Activated naive CD8-positive, alpha-beta T cell treated with anti-CD3 and anti-CD28 coated beads, Interleukin-2, amount 10 ng/mL, durations not matched to agents 7 days and 5 days (primary cell): ENCODE data around the gene CHCHD4. TPM values are rescaled to one million over a fixed set of nuclear protein-coding genes. Genes with fewer than 3 reads are reported as not detected.
A peak's percentile ranks its signal among the peaks of the same experiment; 100 is the strongest.
"Not testable (repeated sequence)": the region's sequence is repeated elsewhere in the genome, so short reads cannot be mapped to it uniquely, and the experiment has no call there.

Source experiments
- ATAC-seq: fragments of 150-1000 bp; cut with Tn5 transposase; one replicate; pipeline ENCODE4 v1.10.0; 2021; ENCODE audit warnings: low read depth, moderate library complexity
- POLR2A ChIA-PET: fragments of 350-600 bp; sonication (Branson Sonifier 250); formaldehyde crosslinking; loops from one replicate; lab custom pipeline; 2021; ENCODE audit warnings: antibody characterized with exemption; lab: Charles Lee
- DNase-seq: peaks from one replicate; pipeline ENCODE4 v3.0.0; 2021
- H3K27ac Mint-ChIP-seq: one replicate; pipeline ENCODE4 v1.8.0; 2022; ENCODE audit warnings: mild to moderate bottlenecking, mixed read lengths
- H3K27me3 Mint-ChIP-seq: one replicate; pipeline ENCODE4 v1.8.0; 2022; ENCODE audit warnings: mild to moderate bottlenecking, moderate library complexity, mixed read lengths
- H3K36me3 Mint-ChIP-seq: one replicate; pipeline ENCODE4 v1.8.0; 2021; ENCODE audit warnings: mild to moderate bottlenecking, mixed read lengths
- H3K4me1 Mint-ChIP-seq: one replicate; pipeline ENCODE4 v1.8.0; 2021; ENCODE audit warnings: mixed read lengths
- H3K4me3 Mint-ChIP-seq: one replicate; pipeline ENCODE4 v1.8.0; 2022; ENCODE audit warnings: mild to moderate bottlenecking, moderate library complexity, mixed read lengths
- H3K9me3 Mint-ChIP-seq: one replicate; pipeline ENCODE4 v1.8.0; 2021; ENCODE audit warnings: mixed read lengths
- total RNA-seq, 2 experiments: library from RNA; stranded (reverse); gene quantifications; one replicate each; pipeline ENCODE4 v1.2.3, GENCODE V29; 2021

CHCHD4 gene
- total RNA-seq, 2 experiments from 2014 or later = 10.1 to 11.9 TPM

GRCh38 chr3:14118400-14119381, 6.0 kb downstream of the CHCHD4 start:
- Mint-ChIP-seq H3K4me1 (peaks cover 27% of the 10 kb centered on the region), H3K9me3 (no peaks in the 10 kb centered on the region), H3K36me3 (peaks cover 18% of the 10 kb centered on the region), H3K4me3 (no peak overlapping the region), H3K27me3 (no peaks in the 10 kb centered on the region), H3K27ac (no peak overlapping the region)
- no peak for DNase-seq
- POLR2A ChIA-PET = interaction anchor here (1.1 kb wide), 1 partner anchor 60 kb away, joined by 3 read pairs; the partner anchor contains the start of genes LSM3 and XPC
- no peak for ATAC-seq

- no peak overlapping the region for H3K27ac Mint-ChIP-seq
- H3K27me3 Mint-ChIP-seq = no peaks in the 10 kb centered on the region
- H3K4me1 Mint-ChIP-seq = peaks cover 17% of the 10 kb centered on the region
- H3K4me3 Mint-ChIP-seq = no peak overlapping the region
- DNase-seq = no peak
- POLR2A ChIA-PET = no interaction called here
- peaks cover 23% of the 10 kb centered on the region for H3K36me3 Mint-ChIP-seq
- H3K9me3 Mint-ChIP-seq = no peaks in the 10 kb centered on the region
- no peak for ATAC-seq
These were observed 6.9 kb downstream of the CHCHD4 start for GRCh38 chr3:14117468-14118399.

GRCh38 chr3:14113965-14114635, 10.6 kb downstream of the CHCHD4 start:
- Mint-ChIP-seq H3K4me1 (no peaks in the 10 kb centered on the region), H3K4me3 (no peak overlapping the region), H3K9me3 (no peaks in the 10 kb centered on the region), H3K27me3 (no peaks in the 10 kb centered on the region), H3K36me3 (peaks cover 19% of the 10 kb centered on the region), H3K27ac (no peak overlapping the region)
- ATAC-seq (no peak), DNase-seq (no peak)
- POLR2A ChIA-PET = no interaction called here

GRCh38 chr3:14110699-14111098, 14.0 kb downstream of the CHCHD4 start:
- no peak for DNase-seq
- POLR2A ChIA-PET = no interaction called here
- no peak overlapping the region for H3K27ac Mint-ChIP-seq
- peaks cover 19% of the 10 kb centered on the region for H3K36me3 Mint-ChIP-seq
- peaks cover 3% of the 10 kb centered on the region for H3K27me3 Mint-ChIP-seq
- no peaks in the 10 kb centered on the region for H3K9me3 Mint-ChIP-seq
- H3K4me1 Mint-ChIP-seq = no peaks in the 10 kb centered on the region
- no peak for ATAC-seq
- H3K4me3 Mint-ChIP-seq = no peak overlapping the region

- H3K4me1 Mint-ChIP-seq, DNase-seq, H3K9me3 Mint-ChIP-seq, H3K27ac Mint-ChIP-seq, H3K4me3 Mint-ChIP-seq, ATAC-seq, H3K27me3 Mint-ChIP-seq, POLR2A ChIA-PET: not testable (repeated sequence)
- H3K36me3 Mint-ChIP-seq = peaks cover 19% of the 10 kb centered on the region
These were observed 14.8 kb downstream of the CHCHD4 start for GRCh38 chr3:14109821-14110220.

GRCh38 chr3:14097616-14098391, 26.9 kb downstream of the CHCHD4 start:
- H3K27me3 Mint-ChIP-seq = peaks cover 30% of the 10 kb centered on the region
- no peak for ATAC-seq

GRCh38 chr3:14096742-14097141, 27.9 kb downstream of the CHCHD4 start:
- H3K4me1 Mint-ChIP-seq = no peaks in the 10 kb centered on the region
- H3K4me3 Mint-ChIP-seq = no peak overlapping the region
- H3K27me3 Mint-ChIP-seq = peaks cover 24% of the 10 kb centered on the region
- H3K27ac Mint-ChIP-seq = no peak overlapping the region
- H3K9me3 Mint-ChIP-seq = no peaks in the 10 kb centered on the region
- no peak for DNase-seq
- no peak for ATAC-seq
- H3K36me3 Mint-ChIP-seq = no peaks in the 10 kb centered on the region
- POLR2A ChIA-PET = no interaction called here

More at GRCh38 chr3:14097616-14098391, 26.9 kb downstream of the CHCHD4 start:
- POLR2A ChIA-PET = no interaction called here
- no peaks in the 10 kb centered on the region for H3K9me3 Mint-ChIP-seq
- H3K4me1 Mint-ChIP-seq = no peaks in the 10 kb centered on the region
- no peak for DNase-seq
- H3K4me3 Mint-ChIP-seq = no peak overlapping the region
- no peak overlapping the region for H3K27ac Mint-ChIP-seq
- H3K36me3 Mint-ChIP-seq = no peaks in the 10 kb centered on the region

- no peak overlapping the region for H3K27ac Mint-ChIP-seq
- H3K27me3 Mint-ChIP-seq = peaks cover 21% of the 10 kb centered on the region
- no peaks in the 10 kb centered on the region for H3K36me3 Mint-ChIP-seq
- no peak for DNase-seq
- ATAC-seq = no peak
- H3K4me1 Mint-ChIP-seq = no peaks in the 10 kb centered on the region
- H3K4me3 Mint-ChIP-seq = no peak overlapping the region
- POLR2A ChIA-PET = no interaction called here
- peaks cover 4% of the 10 kb centered on the region for H3K9me3 Mint-ChIP-seq
These were observed 30.8 kb downstream of the CHCHD4 start for GRCh38 chr3:14093831-14094230.

GRCh38 chr3:14092464-14092863, 32.2 kb downstream of the CHCHD4 start:
- Mint-ChIP-seq H3K27ac (no peak overlapping the region), H3K4me1 (no peaks in the 10 kb centered on the region), H3K36me3 (no peaks in the 10 kb centered on the region), H3K27me3 (peaks cover 19% of the 10 kb centered on the region), H3K4me3 (no peak overlapping the region), H3K9me3 (peaks cover 6% of the 10 kb centered on the region)
- no peak for ATAC-seq
- no peak for DNase-seq
- POLR2A ChIA-PET = no interaction called here

GRCh38 chr3:14091959-14092358, 32.7 kb downstream of the CHCHD4 start:
- peaks cover 19% of the 10 kb centered on the region for H3K27me3 Mint-ChIP-seq
- H3K36me3 Mint-ChIP-seq, ATAC-seq, DNase-seq, H3K4me1 Mint-ChIP-seq, POLR2A ChIA-PET, H3K27ac Mint-ChIP-seq, H3K4me3 Mint-ChIP-seq, H3K9me3 Mint-ChIP-seq: not testable (repeated sequence)

GRCh38 chr3:14087461-14087860, 37.2 kb downstream of the CHCHD4 start:
- H3K4me1 Mint-ChIP-seq, H3K27me3 Mint-ChIP-seq, H3K4me3 Mint-ChIP-seq, H3K9me3 Mint-ChIP-seq, ATAC-seq, H3K36me3 Mint-ChIP-seq, DNase-seq, POLR2A ChIA-PET, H3K27ac Mint-ChIP-seq: not testable (repeated sequence)

GRCh38 chr3:14082108-14082657, 42.5 kb downstream of the CHCHD4 start:
- POLR2A ChIA-PET = interaction anchor here (0.6 kb wide), 1 partner anchor 244 kb away, joined by 5 read pairs; no protein-coding TSS in a partner anchor
- Mint-ChIP-seq H3K36me3 (peaks cover 4% of the 10 kb centered on the region), H3K27me3 (peaks cover 3% of the 10 kb centered on the region), H3K27ac (peak overlapping the region; percentile 28), H3K9me3 (peaks cover 11% of the 10 kb centered on the region), H3K4me3 (peak overlapping the region; percentile 17), H3K4me1 (peaks cover 4% of the 10 kb centered on the region)
- no peak for ATAC-seq
- no peak for DNase-seq
